ENCODE measurements around the gene DBP. TPM values are rescaled to one million over a fixed set of nuclear protein-coding genes. Genes with fewer than 3 reads are reported as not detected.
A peak's percentile ranks its signal among the peaks of the same experiment; 100 is the strongest.

DBP gene
- total and polyA plus RNA-seq, 2 of the 13 experiments (the other 11 are each of a cell fraction or from before 2014, with no cell fraction given): 1.7 to 5.8 TPM

- Histone ChIP-seq H3K4me2 (ENCODE audit: low read depth, low read length) (no peak overlapping the region), H2AFZ (ENCODE audit: low read length) (no peak overlapping the region), H3K4me3 (replicated peaks in 1 of 3; ENCODE audit: insufficient read depth in 1 of 3, low read depth in 2 of 3, low read length in 3 of 3) (no peak overlapping the region), H3K9ac (ENCODE audit: insufficient read depth, low read depth, low read length) (no peak overlapping the region), H4K20me1 (ENCODE audit: insufficient read depth, low read length) (no peaks in the 10 kb centered on the region), H3K79me2 (ENCODE audit: insufficient read depth, low read length) (no peaks in the 10 kb centered on the region), H3K27ac (ENCODE audit: extremely low read length, insufficient read depth, low read length) (no peak overlapping the region), H3K36me3 (replicated peaks in 1 of 2; ENCODE audit: control insufficient read depth in 1 of 2, insufficient read depth in 2 of 2, low read length in 2 of 2) (no peaks in the 10 kb centered on the region), H3K27me3 (ENCODE audit: control insufficient read depth in 1 of 2, insufficient read depth in 2 of 2, low read length in 2 of 2) (peaks cover 6 to 16% of the 10 kb centered on the region in 2 experiments; a peak in 4 of 5 replicates), H3K9me3 (ENCODE audit: low read length) (no peaks in the 10 kb centered on the region), H3K4me1 (ENCODE audit: insufficient read depth, low read length) (peaks cover 29% of the 10 kb centered on the region)
- ChIA-PET CTCF (ENCODE audit: low intra/inter-chr PET ratio, low total read pairs) (no interaction called here), POLR2A (no interaction called here)
- no peak for ATAC-seq
- intact Hi-C loops (cut with micrococcal nuclease; ENCODE audit: unreplicated experiment) (loop anchor here (5.0 kb wide), 1 partner anchor 34 kb away; no protein-coding TSS in a partner anchor), in situ Hi-C loops (cut with HindIII; ENCODE audit: extremely low pct_ligation_motif_present, low pct_unique_long_range_greater_than_20kb) (loop anchor here (10.0 kb wide), 2 partner anchors 107 to 157 kb away; partner anchors contain the start of gene HSD17B14)
- DNase-seq (ENCODE audit: low spot score): no peak
- TF ChIP-seq DBP (CRISPR knock-in tag; IDR thresholded peaks at IDR 0.05; ENCODE audit: not compliant biosample characterization) (no peak), ZNF564 (CRISPR knock-in tag; IDR thresholded peaks at IDR 0.05) (no peak), FOXJ3 (CRISPR knock-in tag; IDR thresholded peaks at IDR 0.05; ENCODE audit: borderline replicate concordance) (no peak), PBX3 (CRISPR knock-in tag; IDR thresholded peaks at IDR 0.05; ENCODE audit: borderline replicate concordance) (no peak)
- no peak for FAIRE-seq
- no TSS peak for BruUV-seq (replicated peaks)
- WGBS (ENCODE audit: low lambda C conversion rate): 49% methylated on average over 4 of the region's 4 CpGs
Observed at GRCh38 chr19:48678201-48678600, 41.0 kb upstream of the DBP start.

- TF ChIP-seq HCFC1 (IDR thresholded peaks at IDR 0.05; ENCODE audit: low read depth, low read length) (no peak), BHLHE40 (IDR thresholded peaks at IDR 0.05; ENCODE audit: low read length) (0 out of 2 replicates have a peak, but pooled peaks have one; percentile 12), ZFP91 (CRISPR knock-in tag; IDR thresholded peaks at IDR 0.05; ENCODE audit: borderline replicate concordance) (no peak), MNT (IDR thresholded peaks at IDR 0.05) (0 out of 2 replicates have a peak, but pooled peaks have one; percentile 26), MAX (IDR thresholded peaks at IDR 0.05) (0 out of 2 replicates have a peak, but pooled peaks have one; percentile 27), CEBPB (IDR thresholded peaks at IDR 0.05; ENCODE audit: borderline replicate concordance, low read depth, low read length) (peak; percentile 32; the same call in 1 of the 2 replicates)
- Histone ChIP-seq H3K9ac (ENCODE audit: insufficient read depth, low read depth, low read length) (no peak overlapping the region), H3K9me3 (ENCODE audit: low read length) (no peaks in the 10 kb centered on the region), H3K27ac (ENCODE audit: extremely low read length, insufficient read depth, low read length) (no peak overlapping the region), H3K79me2 (ENCODE audit: insufficient read depth, low read length) (no peaks in the 10 kb centered on the region), H3K4me2 (ENCODE audit: low read depth, low read length) (no peak overlapping the region), H3K27me3 (ENCODE audit: control insufficient read depth in 1 of 2, insufficient read depth in 2 of 2, low read length in 2 of 2) (peaks cover 6 to 22% of the 10 kb centered on the region in 2 experiments; a peak in 4 of 5 replicates), H3K36me3 (replicated peaks in 1 of 2; ENCODE audit: control insufficient read depth in 1 of 2, insufficient read depth in 2 of 2, low read length in 2 of 2) (no peaks in the 10 kb centered on the region), H3K4me1 (ENCODE audit: insufficient read depth, low read length) (peaks cover 28% of the 10 kb centered on the region), H2AFZ (ENCODE audit: low read length) (no peak overlapping the region), H3K4me3 (replicated peaks in 1 of 3; ENCODE audit: insufficient read depth in 1 of 3, low read depth in 2 of 3, low read length in 3 of 3) (no peak overlapping the region), H4K20me1 (ENCODE audit: insufficient read depth, low read length) (no peaks in the 10 kb centered on the region)
- ChIA-PET CTCF (ENCODE audit: low intra/inter-chr PET ratio, low total read pairs) (no interaction called here), POLR2A (no interaction called here)
- WGBS (ENCODE audit: low lambda C conversion rate): 15% methylated on average over 13 of the region's 13 CpGs
- no TSS peak for BruUV-seq (replicated peaks)
- intact Hi-C loops (cut with micrococcal nuclease; ENCODE audit: unreplicated experiment): loop anchor here (5.0 kb wide), 1 partner anchor 35 kb away; no protein-coding TSS in a partner anchor
- no peak for FAIRE-seq
- DNase-seq (ENCODE audit: low spot score): no peak
- in situ Hi-C loops (cut with HindIII; ENCODE audit: extremely low pct_ligation_motif_present, low pct_unique_long_range_greater_than_20kb): loop anchor here (10.0 kb wide), 2 partner anchors 108 to 158 kb away; partner anchors contain the start of gene HSD17B14
- ATAC-seq: no peak
Observed at GRCh38 chr19:48676887-48677286, 39.7 kb upstream of the DBP start.

All from HepG2 (cell line).